ENCODE measurements around the gene ZSCAN10.
A peak's percentile ranks its signal among the peaks of the same experiment; 100 is the strongest.
"Not testable (repeated sequence)": the region's sequence is repeated elsewhere in the genome, so short reads cannot be mapped to it uniquely, and the experiment has no call there.

ZSCAN10 gene

DNA sequence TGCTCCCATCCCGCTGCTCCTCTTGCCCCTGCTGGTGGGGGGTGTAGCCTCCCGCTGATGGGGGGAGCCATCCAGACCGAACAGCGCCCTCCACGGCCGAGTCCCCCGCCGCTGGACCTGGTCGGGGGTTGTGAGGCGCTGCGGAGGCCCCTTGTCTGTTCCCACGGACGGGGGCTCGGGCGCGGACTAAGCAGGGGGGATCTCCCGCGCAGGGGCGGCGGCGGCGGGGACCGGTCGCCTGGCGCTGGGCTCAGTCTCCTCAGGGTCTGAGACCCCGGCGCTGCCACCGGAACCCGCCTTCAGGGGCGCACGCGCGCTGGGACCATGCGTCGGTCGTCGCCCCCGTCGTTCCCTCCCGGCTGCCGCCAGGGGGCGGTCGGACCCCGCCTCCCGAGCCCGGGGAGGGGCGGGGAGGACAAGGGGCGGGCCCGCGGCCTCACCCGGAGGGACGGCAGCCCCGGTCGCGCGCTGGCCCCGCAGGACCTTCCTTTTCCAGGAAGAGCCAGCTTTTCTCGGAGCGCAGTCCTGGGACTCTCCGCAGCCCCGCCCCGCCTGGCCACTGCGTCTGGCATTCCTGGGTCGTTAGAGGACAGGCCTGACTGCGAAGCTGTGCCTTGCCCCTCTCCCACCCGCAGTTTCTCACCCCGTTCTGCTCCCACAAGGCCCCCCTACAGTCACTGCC is 39.9 kb downstream of the ZSCAN10 start:
- peak; percentile 86 for DNase-seq

DNA sequence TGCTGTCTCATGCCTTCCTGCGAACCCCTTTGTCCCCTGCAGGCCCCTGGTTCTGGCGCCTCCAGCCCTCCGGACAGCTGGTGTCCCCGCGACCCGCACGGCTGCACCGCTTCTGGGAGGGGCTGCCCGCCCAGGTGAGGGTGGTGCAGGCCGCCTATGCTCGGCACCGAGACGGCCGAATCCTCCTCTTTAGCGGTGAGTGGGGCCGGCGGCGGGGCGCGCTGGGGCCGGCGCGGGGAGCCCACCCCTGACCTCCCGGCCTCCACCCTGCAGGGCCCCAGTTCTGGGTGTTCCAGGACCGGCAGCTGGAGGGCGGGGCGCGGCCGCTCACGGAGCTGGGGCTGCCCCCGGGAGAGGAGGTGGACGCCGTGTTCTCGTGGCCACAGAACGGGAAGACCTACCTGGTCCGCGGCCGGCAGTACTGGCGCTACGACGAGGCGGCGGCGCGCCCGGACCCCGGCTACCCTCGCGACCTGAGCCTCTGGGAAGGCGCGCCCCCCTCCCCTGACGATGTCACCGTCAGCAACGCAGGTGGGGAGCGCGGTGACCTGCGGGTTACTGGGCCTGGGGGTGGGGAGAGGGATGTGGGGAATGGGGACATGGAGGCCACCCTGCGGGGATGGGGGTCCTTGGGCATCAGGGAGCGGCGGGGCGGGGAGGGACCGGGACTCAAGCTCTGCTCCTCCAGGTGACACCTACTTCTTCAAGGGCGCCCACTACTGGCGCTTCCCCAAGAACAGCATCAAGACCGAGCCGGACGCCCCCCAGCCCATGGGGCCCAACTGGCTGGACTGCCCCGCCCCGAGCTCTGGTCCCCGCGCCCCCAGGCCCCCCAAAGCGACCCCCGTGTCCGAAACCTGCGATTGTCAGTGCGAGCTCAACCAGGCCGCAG is 40.7 kb downstream of the ZSCAN10 start:
- no peak for DNase-seq

DNA sequence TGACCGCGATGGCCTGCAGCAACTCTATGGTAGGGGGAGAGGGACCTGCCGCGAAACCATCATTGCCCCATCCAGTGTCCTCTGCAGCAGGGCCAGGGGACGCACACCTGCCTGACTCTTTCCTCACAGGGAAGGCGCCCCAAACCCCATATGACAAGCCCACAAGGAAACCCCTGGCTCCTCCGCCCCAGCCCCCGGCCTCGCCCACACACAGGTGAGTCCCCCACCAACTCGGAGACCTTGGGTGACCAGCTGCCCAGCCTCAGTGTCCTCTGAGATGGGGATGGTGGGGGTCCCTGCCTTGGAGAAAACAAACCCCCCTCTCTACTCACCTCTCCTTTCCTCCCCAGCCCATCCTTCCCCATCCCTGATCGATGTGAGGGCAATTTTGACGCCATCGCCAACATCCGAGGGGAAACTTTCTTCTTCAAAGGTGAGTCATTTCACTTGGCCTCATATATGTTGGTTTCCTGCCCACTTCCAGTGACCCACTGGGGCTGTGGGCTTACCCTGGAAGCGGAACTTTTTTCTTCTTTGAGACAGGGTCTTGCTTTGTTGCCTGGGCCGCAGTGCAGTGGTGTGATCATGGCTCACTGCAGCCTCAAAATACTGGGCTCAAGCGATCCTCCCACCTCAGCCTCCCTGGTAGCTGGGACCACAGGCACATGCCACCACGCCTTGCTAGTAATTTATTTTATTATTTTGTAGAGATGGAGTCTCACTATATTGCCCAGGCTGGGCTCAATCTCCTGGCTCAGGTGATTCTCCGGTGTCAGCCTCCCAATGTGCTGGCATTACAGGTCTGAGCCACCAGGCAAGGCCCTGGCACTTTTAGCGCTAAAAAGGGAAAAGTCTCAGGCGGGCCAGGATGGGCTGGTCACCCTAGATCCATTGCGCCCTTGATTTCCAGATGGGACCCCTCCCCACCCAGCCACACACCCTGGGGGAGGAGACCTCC is 41.6 kb downstream of the ZSCAN10 start:
- DNase-seq: no peak

DNA sequence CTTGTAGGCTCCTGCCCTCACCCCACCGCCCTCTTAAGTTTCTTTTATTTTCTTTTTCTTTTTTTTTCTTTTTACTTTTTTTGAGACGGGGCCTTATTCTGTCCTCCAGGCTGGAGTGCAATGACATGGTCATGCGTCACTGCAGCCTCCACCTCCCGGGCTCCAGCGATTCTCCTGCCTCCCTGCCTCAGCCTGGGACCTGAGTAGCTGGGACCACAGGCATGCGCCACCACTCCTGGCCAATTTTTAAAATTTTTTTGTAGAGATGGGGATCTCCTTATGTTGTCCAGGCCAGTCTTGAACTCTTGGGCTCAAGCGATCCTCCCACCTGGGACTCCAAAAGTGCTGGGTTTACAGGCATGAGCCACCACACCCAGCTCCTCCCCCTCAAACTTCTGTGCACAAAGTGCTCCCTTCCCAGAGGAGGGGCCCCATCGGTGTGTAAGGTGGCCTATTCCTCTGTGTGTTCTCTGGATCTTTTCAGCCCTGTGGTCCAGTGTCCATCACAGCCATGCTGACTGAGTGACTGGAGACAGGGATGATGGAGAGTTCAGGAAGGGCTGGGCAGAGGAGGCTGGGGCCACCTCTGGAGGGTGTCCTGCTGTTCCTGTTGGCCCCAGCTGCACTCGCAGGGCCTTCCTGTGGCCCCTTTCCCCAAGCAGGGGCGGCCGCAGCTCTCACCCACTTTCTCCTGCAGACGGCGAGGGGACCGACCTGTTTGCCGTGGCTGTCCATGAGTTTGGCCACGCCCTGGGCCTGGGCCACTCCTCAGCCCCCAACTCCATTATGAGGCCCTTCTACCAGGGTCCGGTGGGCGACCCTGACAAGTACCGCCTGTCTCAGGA is 42.5 kb downstream of the ZSCAN10 start:
- DNase-seq: no peak

DNA sequence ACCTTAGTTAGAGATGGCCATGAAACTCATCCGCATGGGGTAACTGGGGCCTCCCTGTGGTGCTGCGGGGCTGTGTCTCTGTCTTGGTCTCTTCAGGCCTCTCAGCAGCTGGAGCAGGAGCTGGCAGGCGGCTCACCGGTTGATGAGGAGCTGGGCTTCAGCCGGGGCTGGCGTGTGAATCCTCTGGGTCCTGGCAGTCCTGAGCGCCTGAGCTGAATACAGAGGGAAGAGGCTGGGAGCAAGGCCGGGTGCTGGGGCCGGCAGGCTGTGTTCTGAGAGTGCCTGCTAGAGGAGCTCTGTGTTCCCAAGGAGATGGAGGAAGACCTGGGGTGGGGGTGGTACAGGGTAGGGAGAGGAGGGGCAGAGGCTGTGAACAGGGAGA is 43.4 kb downstream of the ZSCAN10 start:
- not testable (repeated sequence) for DNase-seq

DNA sequence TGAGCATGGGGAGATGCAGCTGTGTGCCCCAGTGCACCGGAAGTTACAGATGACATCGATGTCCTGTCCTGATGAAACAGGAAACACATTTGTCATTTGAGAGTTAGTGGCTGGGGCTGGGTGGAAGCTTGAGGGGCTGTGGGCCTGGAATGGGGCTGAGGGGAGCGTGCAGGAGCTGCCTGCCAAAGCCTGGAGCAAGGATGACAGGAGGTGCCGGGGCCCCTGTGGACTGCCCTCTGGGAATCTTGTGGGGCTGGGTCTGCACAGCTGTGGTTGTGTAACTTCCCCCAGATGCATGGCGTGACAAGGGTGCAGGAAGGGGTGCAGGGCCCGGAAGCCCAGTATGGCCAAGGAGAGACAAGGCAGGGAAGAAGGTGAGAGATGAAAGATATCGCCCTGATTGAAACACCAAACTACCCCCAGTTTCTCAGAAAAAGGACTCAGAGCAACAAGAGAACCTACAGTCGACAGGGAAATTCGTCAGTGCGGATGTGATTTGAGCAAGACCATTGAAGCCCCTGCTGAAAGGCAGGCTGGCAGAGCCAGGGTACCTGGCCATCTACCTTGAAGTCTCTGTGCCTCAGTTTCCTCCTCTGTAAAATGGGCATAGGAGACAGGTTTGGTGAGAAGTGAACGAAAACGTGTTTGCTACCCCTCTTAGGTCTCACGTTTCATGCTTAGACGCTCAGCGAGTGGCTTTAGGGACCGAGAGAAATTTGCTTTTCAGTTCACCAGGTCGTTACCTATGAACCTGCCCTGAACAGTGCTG is 43.9 kb downstream of the ZSCAN10 start:
- DNase-seq: no peak

DNA sequence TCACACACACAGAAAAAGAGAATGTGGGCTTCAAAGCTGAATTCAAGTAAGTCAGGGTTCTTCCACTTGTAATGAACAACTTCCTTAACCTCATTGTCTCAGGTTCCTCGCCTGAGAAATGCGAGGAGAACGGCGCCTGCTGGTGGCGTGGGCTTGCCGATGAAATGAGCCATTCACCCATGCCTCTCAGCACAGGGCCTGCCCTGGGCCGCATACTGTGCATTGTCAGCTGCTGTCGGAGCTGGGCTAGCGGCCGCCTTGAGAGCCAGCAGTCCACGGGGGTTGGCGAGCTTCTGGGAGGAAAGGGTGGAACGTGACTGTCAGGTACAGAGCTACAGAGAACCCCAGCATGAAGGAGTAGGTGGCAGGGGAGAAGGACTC is 45.8 kb downstream of the ZSCAN10 start:
- not testable (repeated sequence) for DNase-seq

DNA sequence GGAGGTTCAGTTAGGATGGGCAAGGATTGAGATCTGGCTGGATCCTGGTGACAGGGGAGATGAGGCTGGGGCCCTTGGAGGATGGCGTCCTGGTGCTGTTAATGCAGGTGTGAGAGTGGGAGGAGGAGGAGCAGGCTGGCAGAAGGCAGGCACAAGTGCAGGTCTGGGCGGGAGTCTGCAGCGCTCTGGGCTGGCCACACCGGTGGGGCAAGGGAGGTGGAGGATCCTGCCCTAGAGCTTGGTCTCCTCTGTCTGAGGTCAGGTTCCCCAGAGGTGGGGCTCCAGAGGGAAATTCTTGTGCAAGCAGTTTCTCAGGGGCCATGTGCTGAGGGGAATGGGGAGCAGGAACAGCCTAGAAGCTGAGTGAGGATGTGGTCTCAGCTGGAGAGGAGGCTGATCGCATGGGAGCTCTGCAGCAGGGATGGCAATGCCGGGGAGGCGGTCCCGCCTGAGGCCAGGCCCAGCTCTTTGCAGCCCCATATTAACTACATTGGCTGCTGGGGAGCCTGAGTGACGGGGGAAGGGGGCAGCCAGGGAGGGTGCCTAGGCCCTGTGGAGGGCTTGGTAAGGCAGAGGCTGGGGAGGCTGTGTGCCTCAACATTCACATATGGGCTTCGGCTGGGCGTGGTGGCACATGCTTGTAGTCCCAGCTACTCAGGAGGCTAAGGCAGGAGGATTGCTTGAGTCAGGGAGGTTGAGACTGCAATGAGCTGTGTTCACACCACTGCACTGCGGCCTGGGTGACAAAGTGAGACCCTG is 46.3 kb downstream of the ZSCAN10 start:
- DNase-seq: not testable (repeated sequence)

DNA sequence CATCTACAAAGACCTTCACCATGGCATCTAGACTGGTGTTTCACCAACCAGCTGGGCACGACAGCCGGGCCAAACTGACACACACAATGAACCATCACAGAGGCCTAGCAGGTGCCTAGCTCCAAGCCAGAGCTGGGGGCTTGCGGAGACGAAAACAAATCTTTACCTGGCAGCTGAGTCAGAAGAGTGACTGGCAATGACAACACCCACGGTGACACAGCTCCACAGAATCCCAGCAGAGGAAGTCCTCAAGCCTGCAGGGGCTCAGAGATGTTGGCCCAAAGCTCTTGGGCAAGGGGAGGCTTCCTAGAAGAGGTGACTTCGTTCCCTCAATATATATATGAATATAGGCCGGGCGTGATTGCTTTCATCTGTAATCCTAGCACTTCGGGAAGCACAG is 47.6 kb downstream of the ZSCAN10 start:
- DNase-seq: no peak

DNA sequence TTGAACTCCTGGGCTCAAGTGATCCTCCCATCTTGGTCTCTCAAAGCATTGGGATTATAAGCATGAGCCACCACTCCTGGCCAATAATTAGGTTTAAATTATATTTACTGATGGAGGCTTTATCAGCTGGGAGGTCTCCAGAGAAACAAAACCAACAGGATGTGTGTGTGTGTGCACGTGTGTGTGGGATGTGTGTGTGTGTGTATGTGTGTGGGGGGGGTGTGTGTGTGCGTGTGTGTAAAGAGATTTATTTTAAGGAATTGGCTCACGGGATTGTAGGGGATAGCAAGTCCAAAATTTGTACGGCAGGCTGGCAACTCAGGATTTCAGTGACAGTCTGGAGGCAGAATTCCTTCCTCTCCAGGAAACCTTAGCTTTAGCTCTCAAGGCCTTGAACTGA is 48.1 kb downstream of the ZSCAN10 start:
- DNase-seq: no peak

DNA sequence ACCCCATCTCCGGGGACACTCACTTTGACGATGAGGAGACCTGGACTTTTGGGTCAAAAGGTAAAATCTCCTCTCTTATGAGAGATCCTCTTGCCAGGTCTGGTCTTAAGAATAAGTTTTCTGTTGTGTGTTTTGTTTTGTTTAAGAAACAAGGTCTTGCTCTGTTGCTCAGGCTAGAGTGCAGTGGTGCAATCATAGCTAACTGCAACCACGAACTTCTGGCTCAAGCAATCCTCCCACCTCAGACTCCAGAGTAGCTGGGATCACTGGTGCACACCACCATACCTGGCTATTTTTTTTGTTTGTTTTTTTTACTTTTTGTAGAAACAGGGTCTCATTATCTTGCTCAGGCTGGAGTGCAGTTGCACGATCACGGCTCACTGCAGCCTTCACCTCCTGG is 48.6 kb downstream of the ZSCAN10 start:
- DNase-seq: no peak

DNA sequence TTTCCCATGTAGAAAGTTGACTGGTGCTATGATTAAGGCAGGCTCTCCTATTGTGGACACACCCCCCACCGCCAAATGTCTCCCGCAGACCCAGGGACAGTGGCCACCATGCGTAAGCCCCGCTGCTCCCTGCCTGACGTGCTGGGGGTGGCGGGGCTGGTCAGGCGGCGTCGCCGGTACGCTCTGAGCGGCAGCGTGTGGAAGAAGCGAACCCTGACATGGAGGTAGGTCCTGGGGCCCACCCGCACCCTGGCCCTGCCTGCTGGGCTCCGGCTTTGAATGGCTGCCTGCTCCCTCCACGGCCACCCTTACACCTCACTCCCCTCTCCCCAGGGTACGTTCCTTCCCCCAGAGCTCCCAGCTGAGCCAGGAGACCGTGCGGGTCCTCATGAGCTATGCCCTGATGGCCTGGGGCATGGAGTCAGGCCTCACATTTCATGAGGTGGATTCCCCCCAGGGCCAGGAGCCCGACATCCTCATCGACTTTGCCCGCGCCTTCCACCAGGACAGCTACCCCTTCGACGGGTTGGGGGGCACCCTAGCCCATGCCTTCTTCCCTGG is 49.1 kb downstream of the ZSCAN10 start:
- DNase-seq: no peak

DNA sequence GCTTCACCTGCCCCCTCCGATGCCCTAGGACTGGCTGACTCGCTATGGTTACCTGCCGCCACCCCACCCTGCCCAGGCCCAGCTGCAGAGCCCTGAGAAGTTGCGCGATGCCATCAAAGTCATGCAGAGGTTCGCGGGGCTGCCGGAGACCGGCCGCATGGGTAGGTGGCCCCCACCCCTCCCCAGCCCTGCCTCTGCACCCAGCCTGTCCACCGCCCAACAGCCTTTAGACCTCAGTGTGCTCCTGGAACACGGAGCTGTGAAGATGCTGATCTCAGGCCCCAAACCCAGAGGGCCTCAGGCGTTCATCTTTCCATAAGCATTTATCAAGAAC is 51.7 kb downstream of the ZSCAN10 start:
- no peak for DNase-seq

DNA sequence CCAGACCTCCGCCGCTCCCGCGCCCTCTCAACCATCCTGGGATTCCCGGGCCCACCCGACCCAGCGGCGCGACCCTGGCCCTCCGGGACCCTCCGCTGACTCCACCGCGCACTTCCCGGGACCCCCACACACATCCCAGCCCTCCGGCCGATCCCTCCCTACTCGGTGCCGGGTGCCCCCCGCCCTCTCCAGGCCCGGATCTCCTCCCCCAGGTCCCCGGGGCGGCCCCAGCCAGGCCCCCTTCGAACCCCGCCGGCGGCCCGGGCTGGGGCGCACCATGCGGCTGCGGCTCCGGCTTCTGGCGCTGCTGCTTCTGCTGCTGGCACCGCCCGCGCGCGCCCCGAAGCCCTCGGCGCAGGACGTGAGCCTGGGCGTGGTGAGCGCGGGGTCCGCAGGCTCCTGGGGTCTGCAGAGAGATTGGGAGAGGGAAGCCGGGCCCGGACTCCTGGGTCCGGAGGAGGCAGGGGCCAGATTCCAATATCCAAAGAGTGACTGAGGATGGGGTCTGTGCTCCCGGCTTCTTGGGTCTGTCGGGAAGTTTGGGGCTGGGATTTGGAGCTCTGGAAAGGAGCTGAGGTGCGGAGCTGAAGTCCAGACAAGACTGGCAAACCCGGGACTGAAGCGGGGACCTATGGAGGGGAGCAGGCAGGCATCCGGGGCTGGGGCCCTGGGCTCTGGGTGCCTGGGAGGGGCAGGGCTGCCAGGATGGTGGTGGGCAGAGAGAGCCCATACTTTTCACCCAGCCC is 52.3 kb downstream of the ZSCAN10 start:
- DNase-seq: no peak

DNA sequence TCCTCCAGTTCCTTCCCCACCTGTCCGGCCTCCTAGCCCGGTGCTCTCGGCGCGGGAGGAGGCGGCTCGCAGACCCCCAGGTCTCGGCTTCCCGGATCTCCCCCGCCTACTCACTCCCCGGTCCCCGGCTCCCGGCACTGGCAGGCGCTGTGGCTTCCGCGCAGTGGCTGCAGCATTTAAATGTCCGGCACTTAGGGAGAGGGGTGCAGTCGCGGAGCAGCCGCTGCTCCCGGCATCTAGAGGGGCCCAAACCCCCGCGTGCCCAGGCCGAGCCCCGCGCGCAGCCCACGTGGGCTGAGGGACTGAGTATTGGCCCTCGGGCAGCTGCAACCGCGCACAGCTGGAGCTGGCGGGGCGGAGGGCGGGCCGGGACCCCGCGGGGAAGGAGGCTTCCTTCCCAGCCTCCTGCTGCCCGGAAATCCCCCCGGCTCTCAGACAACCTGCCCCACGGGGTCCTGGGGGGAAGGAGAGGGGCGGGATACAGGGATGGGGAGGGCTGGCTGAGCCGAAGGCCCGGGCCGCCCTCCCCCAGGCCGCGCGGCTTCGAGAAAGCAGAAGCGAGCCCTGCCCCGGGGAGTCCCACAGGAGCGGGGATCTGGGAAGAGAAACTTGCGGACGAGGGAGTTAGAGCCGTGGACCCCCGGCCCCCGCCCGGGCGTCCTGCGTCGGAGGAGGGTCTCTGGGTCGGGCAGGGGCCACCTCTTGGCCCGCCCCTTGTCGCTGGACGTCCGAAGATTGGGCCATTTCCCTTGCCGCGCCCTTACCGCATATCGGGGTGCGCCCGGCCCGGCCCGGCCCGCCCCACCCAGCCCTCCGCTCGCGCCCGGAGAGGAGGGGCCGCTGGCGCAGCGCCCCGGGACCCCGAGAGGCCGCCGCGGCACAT is 53.1 kb downstream of the ZSCAN10 start, which contains the start of gene MMP25:
Gene MMP25 (plus strand): TSS at position 804 of the 883 bp plus-strand sequence. CDS start 357 bp downstream, outside the sequence.
- DNase-seq: no peak

DNA sequence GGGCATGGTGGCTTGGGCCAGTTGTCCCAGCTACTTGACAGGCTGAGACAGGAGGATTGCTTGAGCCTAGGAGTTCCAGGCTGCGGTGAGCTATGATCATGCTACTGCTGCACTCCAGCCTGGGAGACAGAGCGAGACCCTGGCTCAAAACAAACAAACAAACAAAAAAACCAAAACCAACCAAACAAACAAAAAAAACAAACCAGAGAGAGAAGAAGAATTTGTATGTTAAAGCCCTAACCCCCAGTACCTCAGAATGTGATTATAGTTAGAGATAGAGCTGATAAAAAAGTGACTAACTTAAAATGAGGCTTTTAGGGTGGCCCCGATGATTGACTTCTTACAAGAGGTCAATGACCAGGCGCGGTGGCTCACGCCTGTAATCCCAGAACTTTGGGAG is 54.4 kb downstream of the ZSCAN10 start:
- DNase-seq: no peak

DNA sequence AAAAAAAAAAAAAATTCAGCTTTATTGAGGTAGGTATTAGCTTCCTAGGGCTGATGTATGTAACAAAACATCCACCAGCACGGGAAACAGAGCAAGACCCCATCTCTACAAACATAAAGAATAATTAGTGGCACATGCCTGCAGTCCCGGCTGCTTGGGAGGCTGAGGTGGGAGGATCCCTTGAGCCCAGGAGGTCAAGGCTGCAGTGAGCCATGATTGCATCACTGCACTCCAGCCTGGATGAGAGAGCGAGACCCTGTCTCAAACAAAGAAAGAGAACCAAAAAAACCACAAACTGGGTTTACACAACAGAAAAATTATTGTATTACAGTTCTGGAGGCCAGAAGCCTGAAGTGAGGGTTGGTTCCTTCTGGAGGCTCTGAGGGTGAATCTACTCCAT is 56.7 kb downstream of the ZSCAN10 start:
- DNase-seq: no peak

DNA sequence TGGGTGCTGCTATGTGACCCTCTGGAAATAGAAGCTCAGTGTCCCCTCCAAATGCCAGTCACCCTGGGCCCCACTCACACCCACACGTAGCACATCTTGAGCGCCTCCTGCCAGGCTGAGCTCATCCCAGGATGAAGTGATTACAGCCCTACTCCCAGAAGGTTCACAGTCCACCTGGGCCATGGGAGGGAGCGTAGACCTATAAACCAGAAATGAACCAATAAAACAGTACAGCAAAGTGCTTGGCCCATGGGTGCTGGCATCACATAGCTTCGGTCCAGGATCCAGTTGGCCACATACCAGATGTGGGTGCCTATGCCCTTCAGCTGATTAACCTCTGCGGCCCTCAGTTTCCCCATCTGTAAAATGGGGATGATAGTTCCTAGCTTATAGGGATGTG is 60.2 kb downstream of the ZSCAN10 start:
- DNase-seq: no peak
